ENCODE results near the gene TMEM35A.
"Not testable (repeated sequence)": the region's sequence is repeated elsewhere in the genome, so short reads cannot be mapped to it uniquely, and the experiment has no call there.

The TMEM35A gene

GRCh38 chrX:101078716-101079598, at the start of gene TMEM35A:
TMEM35A (plus strand) TSS chrX:101078879; CDS start chrX:101079003, 124 bp downstream.
- in situ Hi-C loops (cut with HindIII; ENCODE audit: low sequenced_read_pairs) = no loop called here

- in situ Hi-C loops (cut with HindIII; ENCODE audit: low sequenced_read_pairs) = no loop called here
Observed at GRCh38 chrX:101029665-101030064, 49.0 kb upstream of the TMEM35A start.

- in situ Hi-C loops (cut with HindIII; ENCODE audit: low sequenced_read_pairs) = no loop called here
Observed at GRCh38 chrX:101037231-101037630, 41.4 kb upstream of the TMEM35A start.

- in situ Hi-C loops (cut with HindIII; ENCODE audit: low sequenced_read_pairs) = no loop called here
Observed at GRCh38 chrX:101040197-101040596, 38.5 kb upstream of the TMEM35A start.

GRCh38 chrX:101051153-101051548, 27.5 kb upstream of the TMEM35A start:
- in situ Hi-C loops (cut with HindIII; ENCODE audit: low sequenced_read_pairs) = no loop called here

- in situ Hi-C loops (cut with HindIII; ENCODE audit: low sequenced_read_pairs) = no loop called here
Observed at GRCh38 chrX:101051549-101052302, 27.0 kb upstream of the TMEM35A start, which contains the start of gene TRMT2B. TRMT2B (minus strand) TSS chrX:101052111; CDS start chrX:101042289, 9,822 bp downstream.

- in situ Hi-C loops (cut with HindIII; ENCODE audit: low sequenced_read_pairs) = not testable (repeated sequence)
Observed at GRCh38 chrX:101056551-101056950, 22.1 kb upstream of the TMEM35A start.

- in situ Hi-C loops (cut with HindIII; ENCODE audit: low sequenced_read_pairs) = no loop called here
Observed at GRCh38 chrX:101057093-101057714, 21.5 kb upstream of the TMEM35A start.

GRCh38 chrX:101062176-101062575, 16.5 kb upstream of the TMEM35A start:
- in situ Hi-C loops (cut with HindIII; ENCODE audit: low sequenced_read_pairs) = no loop called here

- in situ Hi-C loops (cut with HindIII; ENCODE audit: low sequenced_read_pairs) = no loop called here
Observed at GRCh38 chrX:101071582-101071981, 7.1 kb upstream of the TMEM35A start.

GRCh38 chrX:101079736-101080270, 1.1 kb downstream of the TMEM35A start:
- in situ Hi-C loops (cut with HindIII; ENCODE audit: low sequenced_read_pairs) = no loop called here

- in situ Hi-C loops (cut with HindIII; ENCODE audit: low sequenced_read_pairs) = no loop called here
Observed at GRCh38 chrX:101080326-101081124, 1.8 kb downstream of the TMEM35A start.

GRCh38 chrX:101081231-101081630, 2.6 kb downstream of the TMEM35A start:
- in situ Hi-C loops (cut with HindIII; ENCODE audit: low sequenced_read_pairs) = no loop called here

- in situ Hi-C loops (cut with HindIII; ENCODE audit: low sequenced_read_pairs) = no loop called here
Observed at GRCh38 chrX:101091817-101092216, 13.1 kb downstream of the TMEM35A start.

GRCh38 chrX:101097546-101098453, 19.1 kb downstream of the TMEM35A start, which contains the start of gene CENPI:
CENPI (plus strand) TSS chrX:101098204; CDS start chrX:101101071, 2,867 bp downstream.
- in situ Hi-C loops (cut with HindIII; ENCODE audit: low sequenced_read_pairs) = no loop called here

- in situ Hi-C loops (cut with HindIII; ENCODE audit: low sequenced_read_pairs) = no loop called here
Observed at GRCh38 chrX:101108284-101108683, 29.6 kb downstream of the TMEM35A start.

GRCh38 chrX:101117701-101118100, 39.0 kb downstream of the TMEM35A start:
- in situ Hi-C loops (cut with HindIII; ENCODE audit: low sequenced_read_pairs) = no loop called here

- in situ Hi-C loops (cut with HindIII; ENCODE audit: low sequenced_read_pairs) = no loop called here
Observed at GRCh38 chrX:101136235-101136634, 57.6 kb downstream of the TMEM35A start.
